Endodermal cell (in vitro differentiated cells): Measurements from ENCODE around the gene TSC22D2. TPM values are rescaled to one million over a fixed set of nuclear protein-coding genes. Genes with fewer than 3 reads are reported as not detected.

Experiments
- DNase-seq: peaks from one replicate; pipeline ENCODE4 v3.0.0-alpha.2; 2017
- H3K27ac ChIP-seq: 2 replicates; pipeline ENCODE4 v1.5.1; 2013; ENCODE audit warnings: mild to moderate bottlenecking, low read depth, low read length, moderate library complexity
- H3K27me3 ChIP-seq: 2 replicates; pipeline ENCODE4 v1.6.1; 2013; ENCODE audit warnings: mild to moderate bottlenecking, low read length, moderate library complexity; ENCODE audit not compliant: insufficient read depth, control insufficient read depth, poor library complexity, severe bottlenecking
- H3K36me3 ChIP-seq: 2 replicates; pipeline ENCODE4 v1.7.0; 2013; ENCODE audit warnings: mild to moderate bottlenecking, low read length, moderate library complexity; ENCODE audit not compliant: control insufficient read depth, insufficient read depth
- H3K4me1 ChIP-seq: one replicate; pipeline ENCODE4 v1.7.0; 2013; ENCODE audit warnings: low read length; ENCODE audit not compliant: control insufficient read depth, insufficient read depth
- H3K4me3 ChIP-seq: 2 replicates; pipeline ENCODE4 v1.5.1; 2013; ENCODE audit warnings: mild to moderate bottlenecking, low read length, moderate library complexity
- H3K9ac ChIP-seq: 2 replicates; pipeline ENCODE4 v1.6.1; 2013; ENCODE audit warnings: mild to moderate bottlenecking, low read length, moderate library complexity; ENCODE audit not compliant: poor library complexity, severe bottlenecking; ENCODE audit errors: extremely low read depth
- H3K9me3 ChIP-seq: 2 replicates; pipeline ENCODE4 v1.6.1; 2013; ENCODE audit warnings: mild to moderate bottlenecking, low read length, moderate library complexity; ENCODE audit not compliant: control insufficient read depth
- H3K27ac Mint-ChIP-seq: 2 replicates; pipeline ENCODE4 v1.8.0; 2020; ENCODE audit warnings: mixed read lengths
- H3K27me3 Mint-ChIP-seq: 2 replicates; pipeline ENCODE4 v1.8.0; 2021; ENCODE audit warnings: mild to moderate bottlenecking, mixed read lengths; ENCODE audit not compliant: insufficient read depth
- H3K36me3 Mint-ChIP-seq: 2 replicates; pipeline ENCODE4 v1.8.0; 2020; ENCODE audit warnings: low read depth, mixed read lengths
- H3K4me1 Mint-ChIP-seq: 2 replicates; pipeline ENCODE4 v1.8.0; 2020; ENCODE audit warnings: mixed read lengths
- H3K4me3 Mint-ChIP-seq: 2 replicates; pipeline ENCODE4 v1.8.0; 2020; ENCODE audit warnings: mild to moderate bottlenecking, moderate library complexity, mixed read lengths
- H3K9me3 Mint-ChIP-seq: 2 replicates; pipeline ENCODE4 v1.8.0; 2020; ENCODE audit warnings: mild to moderate bottlenecking, mixed read lengths
- CTCF ChIP-seq: fragments of 200-600 bp; sonication (generic); conservative IDR thresholded peaks from 2 replicates; pipeline ENCODE4 v1.5.0; 2021; ENCODE audit warnings: antibody characterized with exemption, mild to moderate bottlenecking
- WGBS, 2 experiments: methylation state at CpG; one replicate each; pipeline versions ENCODE4 v1.1.5 to v1.1.7; 2013; ENCODE audit warnings: missing lambda C conversion rate in 2 of 2, mixed read lengths in 1 of 2; ENCODE audit not compliant: insufficient coverage in 1 of 2, insufficient read length in 1 of 2; 5-methylcytosine and 5-hydroxymethylcytosine counted together
- total RNA-seq, 2 donors: library from RNA; stranded (reverse); fragmentation: NEBNext Ultra II Directional in 1 of 2; extraction: Animal tissue kit (Norgen Biotek cat#: 25700) in 1 of 2; gene quantifications; 2 replicates in 1 of 2; 3 replicates in 1 of 2; pipeline ENCODE4 v1.2.1, GENCODE V29; 2021

Gene TSC22D2
- total RNA-seq, 2 donors from 2014 or later = 25.6 to 29.1 TPM

DNA sequence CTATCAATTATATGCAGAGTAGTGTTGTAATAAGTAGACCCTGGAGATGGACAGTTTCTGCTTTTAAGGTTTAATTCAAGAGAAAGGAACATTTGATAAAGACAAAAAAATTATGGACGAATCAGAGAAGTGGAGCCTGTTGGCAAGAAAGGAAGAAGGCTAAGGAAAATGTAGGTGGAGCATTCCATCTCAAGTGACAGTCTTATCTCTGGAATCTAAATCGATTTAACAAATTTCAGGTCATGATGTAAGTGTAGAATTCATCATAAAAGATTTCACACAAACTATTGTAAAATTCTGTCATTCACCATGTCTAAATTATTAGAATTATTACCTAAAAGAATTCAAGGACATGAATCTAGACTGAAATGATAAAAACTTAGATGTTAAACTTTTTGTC lies 36.3 kb downstream of the TSC22D2 start:
- TF ChIP-seq CTCF = no peak
- Mint-ChIP-seq H3K4me3 (no peak overlapping the region), H3K9me3 (peaks cover 1% of the 10 kb centered on the region), H3K4me1 (peaks cover 6% of the 10 kb centered on the region), H3K27ac (no peak overlapping the region), H3K27me3 (no peaks in the 10 kb centered on the region), H3K36me3 (peaks cover 16% of the 10 kb centered on the region)
- no peak overlapping the region for H3K9ac ChIP-seq
- H3K27ac ChIP-seq = no peak overlapping the region
- H3K36me3 ChIP-seq = peaks cover 14% of the 10 kb centered on the region
- WGBS, 2 experiments = 86 to 89% methylated on average over 1 to 2 of the region's 2 CpGs
- no peaks in the 10 kb centered on the region for H3K4me1 ChIP-seq
- no peak for DNase-seq
- H3K27me3 ChIP-seq = no peaks in the 10 kb centered on the region
- H3K4me3 ChIP-seq = no peak overlapping the region
- no peaks in the 10 kb centered on the region for H3K9me3 ChIP-seq

DNA sequence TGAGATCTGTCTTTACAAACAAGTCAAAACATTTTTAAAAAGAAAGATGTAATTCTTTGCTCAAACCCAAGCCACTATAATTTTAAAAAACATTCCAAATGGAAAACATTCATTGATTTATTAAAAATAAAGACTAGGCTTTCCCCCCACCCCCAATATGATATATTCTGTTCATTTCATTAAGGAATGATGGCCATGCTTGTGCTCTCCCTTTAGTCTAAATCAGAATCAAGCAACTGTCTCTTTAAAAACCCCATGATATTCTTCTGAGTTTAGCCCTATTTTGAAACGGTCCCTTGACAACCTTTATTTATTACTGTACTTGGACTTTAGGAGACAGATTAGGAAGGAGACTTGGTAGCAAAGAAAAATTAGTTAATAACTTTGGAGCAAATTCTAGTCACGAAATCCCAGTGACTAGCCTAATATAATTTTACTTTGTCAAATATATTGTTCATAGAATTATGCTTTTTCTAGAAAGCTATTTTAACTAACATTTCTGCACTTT lies 38.4 kb downstream of the TSC22D2 start:
- Mint-ChIP-seq H3K27ac (no peak overlapping the region), H3K4me1 (peaks cover 12% of the 10 kb centered on the region)
- no peak for TF ChIP-seq CTCF

DNA sequence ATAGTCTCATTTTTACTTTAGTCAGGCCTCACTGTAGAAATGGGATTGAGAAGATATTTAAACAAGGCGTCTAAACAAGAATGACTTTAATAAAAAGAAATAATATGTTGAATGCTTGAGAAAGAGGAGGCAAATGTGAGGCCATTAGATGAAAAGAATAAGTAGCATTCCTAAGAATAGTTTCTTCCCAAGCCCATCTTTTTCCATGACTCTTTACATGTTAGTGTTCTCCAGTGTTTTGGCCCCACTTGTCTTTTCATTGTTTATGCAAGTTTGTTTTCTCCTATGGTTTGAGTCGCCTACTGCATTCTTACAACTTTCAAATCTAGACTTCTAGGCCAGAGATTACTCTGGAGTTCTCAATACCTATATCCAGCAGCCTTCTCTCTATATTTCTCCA lies 39.0 kb downstream of the TSC22D2 start:
- peaks cover 8% of the 10 kb centered on the region for H3K36me3 Mint-ChIP-seq
- no peak overlapping the region for H3K27ac ChIP-seq
- no peak for TF ChIP-seq CTCF
- no peak overlapping the region for H3K4me3 Mint-ChIP-seq
- WGBS, 2 experiments = 93 to 96% methylated on average over 2 of the region's 2 CpGs
- H3K9ac ChIP-seq = no peak overlapping the region
- no peak overlapping the region for H3K4me3 ChIP-seq
- H3K9me3 Mint-ChIP-seq = no peaks in the 10 kb centered on the region
- DNase-seq = no peak
- H3K27me3 Mint-ChIP-seq = no peaks in the 10 kb centered on the region
- H3K27me3 ChIP-seq = no peaks in the 10 kb centered on the region
- no peaks in the 10 kb centered on the region for H3K9me3 ChIP-seq
- H3K36me3 ChIP-seq = peaks cover 9% of the 10 kb centered on the region
- peaks cover 12% of the 10 kb centered on the region for H3K4me1 Mint-ChIP-seq
- peaks cover 3% of the 10 kb centered on the region for H3K4me1 ChIP-seq
- H3K27ac Mint-ChIP-seq = no peak overlapping the region

More for the DNA sequence above, 38.4 kb downstream of the TSC22D2 start:
- Mint-ChIP-seq H3K27me3 (no peaks in the 10 kb centered on the region), H3K9me3 (no peaks in the 10 kb centered on the region), H3K36me3 (peaks cover 13% of the 10 kb centered on the region), H3K4me3 (no peak overlapping the region)
- Histone ChIP-seq H3K27ac (no peak overlapping the region), H3K36me3 (peaks cover 10% of the 10 kb centered on the region), H3K4me3 (no peak overlapping the region), H3K9me3 (no peaks in the 10 kb centered on the region), H3K4me1 (peaks cover 3% of the 10 kb centered on the region), H3K27me3 (no peaks in the 10 kb centered on the region), H3K9ac (no peak overlapping the region)
- 80% methylated on average over 2 of the region's 2 CpGs; no CpG with 5 or more reads in 1 of the 2 experiments for WGBS, 2 experiments
- no peak for DNase-seq
